T-cell (primary cell): ENCODE data around the gene FIS1. TPM values are rescaled to one million over a fixed set of nuclear protein-coding genes. Genes with fewer than 3 reads are reported as not detected.
A peak's percentile ranks its signal among the peaks of the same experiment; 100 is the strongest.

Experiments
- ATAC-seq, 4 experiments: fragments of 200-7000 bp in 3 of 4; fragments of 150-1000 bp in 1 of 4; cut with Tn5 transposase; replicated peaks in 1 of 4; 1 replicate in 3 of 4; 2 replicates in 1 of 4; pipeline ENCODE4 v1.10.0; 2021; ENCODE audit warnings: moderate library complexity in 3 of 4, mild to moderate bottlenecking in 2 of 4, moderate number of reproducible peaks in 1 of 4
- CTCF ChIA-PET, 2 donors: fragments of 300-600 bp; sonication (Branson Sonifier 250); formaldehyde crosslinking; loops; one replicate each; lab custom pipeline; 2022; ENCODE audit warnings: antibody characterized with exemption in 2 of 2; lab: Charles Lee
- POLR2A ChIA-PET, 2 donors: fragments of 300-600 bp; sonication (Branson Sonifier 250); formaldehyde crosslinking; loops; one replicate each; lab custom pipeline; 2022; ENCODE audit warnings: antibody characterized with exemption in 2 of 2; lab: Charles Lee
- DNase-seq, 35 experiments: peaks; one replicate each; pipeline versions ENCODE4 v3.0.0 to v3.0.0-alpha.2; 2013 to 2023
- H3K27ac ChIP-seq: one replicate; pipeline ENCODE4 v1.5.1; 2013; ENCODE audit warnings: low read length
- H3K27me3 ChIP-seq, 2 experiments: replicated peaks in 1 of 2; 1 replicate in 1 of 2; 2 replicates in 1 of 2; pipeline versions ENCODE4 v1.6.1 to v1.7.0; 2013; ENCODE audit warnings: low read length in 1 of 2, mixed read lengths in 1 of 2; ENCODE audit not compliant: control insufficient read depth in 2 of 2, insufficient read depth in 2 of 2; ENCODE audit errors: extremely low read depth in 1 of 2
- H3K36me3 ChIP-seq, 2 donors: 1 replicate in 1 of 2; 2 replicates in 1 of 2; pipeline versions ENCODE4 v1.6.1 to v1.7.0; 2013; ENCODE audit warnings: low read length in 1 of 2; ENCODE audit not compliant: control insufficient read depth in 2 of 2, insufficient read depth in 1 of 2; ENCODE audit errors: extremely low read depth in 1 of 2
- H3K4me1 ChIP-seq, 2 experiments: 1 replicate in 1 of 2; 2 replicates in 1 of 2; pipeline versions ENCODE4 v1.6.1 to v1.7.0; 2013; ENCODE audit warnings: low read length in 2 of 2, mixed read lengths in 1 of 2; ENCODE audit not compliant: insufficient read depth in 2 of 2, control insufficient read depth in 1 of 2; ENCODE audit errors: extremely low read depth in 1 of 2
- H3K4me3 ChIP-seq, 2 donors: 1 replicate in 1 of 2; 2 replicates in 1 of 2; pipeline versions ENCODE4 v1.5.1 to v1.7.0; 2013; ENCODE audit warnings: mild to moderate bottlenecking in 2 of 2, low read length in 1 of 2, moderate library complexity in 1 of 2; ENCODE audit not compliant: control insufficient read depth in 1 of 2; ENCODE audit errors: extremely low read depth in 1 of 2
- H3K9me3 ChIP-seq: 2 replicates; pipeline ENCODE4 v1.7.0; 2013
- H3K27ac Mint-ChIP-seq, 2 donors: one replicate each; pipeline ENCODE4 v1.8.0; 2020 to 2021; ENCODE audit warnings: mild to moderate bottlenecking in 2 of 2, mixed read lengths in 2 of 2
- H3K27me3 Mint-ChIP-seq, 2 donors: one replicate each; pipeline ENCODE4 v1.8.0; 2021 to 2022; ENCODE audit warnings: mixed read lengths in 2 of 2
- H3K36me3 Mint-ChIP-seq: one replicate; pipeline ENCODE4 v1.8.0; 2021; ENCODE audit warnings: mixed read lengths
- H3K4me1 Mint-ChIP-seq, 3 donors: one replicate each; pipeline ENCODE4 v1.8.0; 2020 to 2022; ENCODE audit warnings: mixed read lengths in 3 of 3, mild to moderate bottlenecking in 1 of 3
- H3K4me3 Mint-ChIP-seq, 3 donors: one replicate each; pipeline ENCODE4 v1.8.0; 2020 to 2022; ENCODE audit warnings: mild to moderate bottlenecking in 3 of 3, mixed read lengths in 3 of 3, moderate library complexity in 3 of 3
- H3K9me3 Mint-ChIP-seq, 3 donors: one replicate each; pipeline ENCODE4 v1.8.0; 2020 to 2022; ENCODE audit warnings: mixed read lengths in 3 of 3
- WGBS: methylation state at CpG from one replicate; pipeline ENCODE4 v1.1.5; 2013; ENCODE audit warnings: missing lambda C conversion rate; ENCODE audit not compliant: insufficient coverage; 5-methylcytosine and 5-hydroxymethylcytosine counted together
- total RNA-seq, 35 experiments: library from RNA in 6 of 35; stranded (reverse) in 6 of 35; fragments of 120-200 nt in 1 of 35; gene quantifications; one replicate each; pipeline versions ENCODE4 v1.2.1 to v1.2.4 and lab custom pipeline; 2013 to 2026

The FIS1 gene
- total RNA-seq, 5 donors from 2014 or later (not counting 1 experiment from before 2014, with no cell fraction given) = 99.3 to 136 (median 125) TPM

DNA sequence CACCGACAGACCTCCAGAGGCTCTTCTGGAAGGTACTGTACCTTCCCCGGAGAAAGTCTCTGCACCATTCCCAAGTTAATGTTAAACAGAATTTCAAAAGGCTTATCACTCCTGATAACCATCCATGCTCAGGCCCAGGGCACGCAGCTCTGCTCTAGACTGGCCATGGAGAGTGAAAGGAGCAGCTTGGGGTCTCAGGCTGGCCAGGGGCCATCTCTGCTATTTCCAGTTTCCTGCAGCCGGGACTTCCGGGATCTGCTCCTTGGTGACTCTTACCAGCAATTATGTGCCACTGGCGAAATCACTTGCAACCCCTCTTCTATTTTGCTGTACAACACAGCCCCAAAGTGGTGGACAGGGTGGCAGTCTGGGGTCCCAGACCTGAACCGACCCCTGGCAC is 13.2 kb downstream of the FIS1 start:
- Mint-ChIP-seq H3K27me3 (no peaks in the 10 kb centered on the region), H3K4me1 (peaks cover 0 to 7% (median 5%) of the 10 kb centered on the region in 3 donors), H3K36me3 (peaks cover 12% of the 10 kb centered on the region), H3K4me3 (no peak overlapping the region), H3K9me3 (no peaks in the 10 kb centered on the region), H3K27ac (no peak overlapping the region)
- DNase-seq = no peak
- CTCF ChIA-PET = no interaction called here
- 100% methylated on average over 5 of the region's 7 CpGs for WGBS
- Histone ChIP-seq H3K4me1 (no peaks in the 10 kb centered on the region), H3K27ac (no peak overlapping the region), H3K36me3 (peaks cover 8 to 19% of the 10 kb centered on the region in 2 donors), H3K27me3 (no peaks in the 10 kb centered on the region), H3K9me3 (no peaks in the 10 kb centered on the region), H3K4me3 (no peak overlapping the region)
- POLR2A ChIA-PET = interaction anchor here in 1 of 2 donors (0.6 kb wide), 1 partner anchor 30 kb away, joined by 4 read pairs; no protein-coding TSS in a partner anchor
- ATAC-seq = no peak

DNA sequence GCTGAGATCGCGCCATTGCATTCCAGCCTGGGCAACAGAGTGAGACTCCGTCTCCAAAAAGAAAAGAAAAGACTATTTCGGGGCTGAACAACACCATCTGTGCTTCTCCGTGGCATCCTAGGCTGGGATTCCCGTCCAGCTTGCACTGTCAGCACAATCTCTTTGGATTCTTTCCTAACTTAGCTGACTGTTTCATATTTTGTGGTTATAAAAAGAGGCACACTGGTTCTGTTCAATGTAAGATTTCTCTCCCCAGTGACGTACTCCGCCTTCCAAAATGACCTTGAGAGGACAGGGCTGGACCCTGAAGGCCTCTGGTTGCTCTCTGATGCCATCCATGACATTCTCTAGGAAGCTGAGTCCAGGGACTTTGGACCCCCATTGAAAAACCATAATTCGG is 18.2 kb downstream of the FIS1 start:
- H3K36me3 ChIP-seq = peaks cover 25 to 42% of the 10 kb centered on the region in 2 donors
- no peaks in the 10 kb centered on the region for H3K27me3 ChIP-seq
- no peak overlapping the region for H3K27ac Mint-ChIP-seq
- H3K4me1 Mint-ChIP-seq = peaks cover 6 to 12% (median 11%) of the 10 kb centered on the region in 3 donors
- H3K27me3 Mint-ChIP-seq = no peaks in the 10 kb centered on the region
- H3K9me3 ChIP-seq = no peaks in the 10 kb centered on the region
- ChIA-PET POLR2A (no interaction called here), CTCF (interaction anchor here in 1 of 2 donors (1.7 kb wide), 1 partner anchor 9 kb away, joined by 5 read pairs; the partner anchor contains the start of gene PLOD3)
- peaks cover 32% of the 10 kb centered on the region for H3K36me3 Mint-ChIP-seq
- DNase-seq = no peak
- no peak overlapping the region for H3K4me3 Mint-ChIP-seq
- no peaks in the 10 kb centered on the region for H3K9me3 Mint-ChIP-seq
- H3K4me3 ChIP-seq = no peak overlapping the region
- H3K4me1 ChIP-seq = peaks cover 0 to 2% of the 10 kb centered on the region in 2 experiments
- no peak overlapping the region for H3K27ac ChIP-seq
- no peak for ATAC-seq
- WGBS = 96% methylated on average over 5 of the region's 9 CpGs

- Histone ChIP-seq H3K4me3 (no peak overlapping the region), H3K27me3 (no peaks in the 10 kb centered on the region), H3K4me1 (peaks cover 0 to 13% of the 10 kb centered on the region in 2 experiments), H3K9me3 (no peaks in the 10 kb centered on the region), H3K36me3 (peaks cover 21 to 45% of the 10 kb centered on the region in 2 donors), H3K27ac (no peak overlapping the region)
- peaks cover 34% of the 10 kb centered on the region for H3K36me3 Mint-ChIP-seq
- CTCF ChIA-PET = interaction anchor here in 1 of 2 donors (1.7 kb wide), 1 partner anchor 8 kb away, joined by 5 read pairs; the partner anchor contains the start of gene PLOD3
- POLR2A ChIA-PET = no interaction called here
- H3K27me3 Mint-ChIP-seq = no peaks in the 10 kb centered on the region
- no peak for DNase-seq
- peaks cover 15 to 17% (median 15%) of the 10 kb centered on the region in 3 donors for H3K4me1 Mint-ChIP-seq
- H3K4me3 Mint-ChIP-seq = no peak overlapping the region
- no peak for ATAC-seq
- no peaks in the 10 kb centered on the region for H3K9me3 Mint-ChIP-seq
- no peak overlapping the region for H3K27ac Mint-ChIP-seq
- 95% methylated on average over 4 of the region's 6 CpGs for WGBS
Measured at GRCh38 chr7:101225650-101226049, 19.2 kb downstream of the FIS1 start.

- Histone ChIP-seq H3K4me3 (no peak overlapping the region), H3K27ac (no peak overlapping the region), H3K36me3 (peaks cover 20 to 42% of the 10 kb centered on the region in 2 donors), H3K9me3 (no peaks in the 10 kb centered on the region), H3K4me1 (peaks cover 4 to 32% of the 10 kb centered on the region in 2 experiments), H3K27me3 (no peaks in the 10 kb centered on the region)
- H3K4me1 Mint-ChIP-seq = peaks cover 29 to 35% (median 34%) of the 10 kb centered on the region in 3 donors
- no peak for DNase-seq
- H3K4me3 Mint-ChIP-seq = no peak overlapping the region
- ATAC-seq = no peak
- H3K27ac Mint-ChIP-seq = no peak overlapping the region
- CTCF ChIA-PET = no interaction called here
- H3K36me3 Mint-ChIP-seq = peaks cover 30% of the 10 kb centered on the region
- H3K27me3 Mint-ChIP-seq = no peaks in the 10 kb centered on the region
- 94% methylated on average over 13 of the region's 15 CpGs for WGBS
- no peaks in the 10 kb centered on the region for H3K9me3 Mint-ChIP-seq
- POLR2A ChIA-PET = no interaction called here
Measured at GRCh38 chr7:101223528-101223927, 21.4 kb downstream of the FIS1 start.

GRCh38 chr7:101222275-101222830 is 22.5 kb downstream of the FIS1 start:
- H3K4me1 ChIP-seq = peaks cover 5 to 40% of the 10 kb centered on the region in 2 experiments
- Mint-ChIP-seq H3K27ac (no peak overlapping the region), H3K4me1 (peaks cover 37 to 43% (median 38%) of the 10 kb centered on the region in 3 donors), H3K9me3 (no peaks in the 10 kb centered on the region), H3K27me3 (no peaks in the 10 kb centered on the region), H3K4me3 (no peak overlapping the region), H3K36me3 (peaks cover 30% of the 10 kb centered on the region)
- H3K36me3 ChIP-seq = peaks cover 20 to 35% of the 10 kb centered on the region in 2 donors
- H3K4me3 ChIP-seq = no peak overlapping the region
- H3K27me3 ChIP-seq = no peaks in the 10 kb centered on the region
- H3K9me3 ChIP-seq = no peaks in the 10 kb centered on the region
- 94% methylated on average over 16 of the region's 27 CpGs for WGBS
- no peak for ATAC-seq
- POLR2A ChIA-PET = no interaction called here
- no peak overlapping the region for H3K27ac ChIP-seq
- CTCF ChIA-PET = no interaction called here
- DNase-seq = no peak

DNA sequence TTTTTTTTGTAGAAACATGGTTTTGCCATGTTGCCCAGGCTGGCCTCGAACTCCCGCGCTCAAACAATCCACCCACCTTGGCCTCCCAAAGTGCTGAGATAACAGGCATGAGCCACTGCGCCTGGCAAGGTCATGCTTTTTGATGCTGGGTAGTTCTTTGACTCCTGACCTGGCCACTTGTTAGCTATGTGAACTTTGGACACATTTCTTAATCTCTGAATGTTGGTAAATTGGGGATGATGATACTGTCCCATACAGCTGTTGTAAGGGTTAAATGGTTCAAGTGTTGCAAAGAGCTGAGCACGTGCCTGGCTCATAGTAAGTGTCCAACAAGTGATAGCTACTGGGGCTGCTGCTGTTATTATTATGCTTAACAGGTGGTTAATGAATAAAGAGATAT is 24.6 kb downstream of the FIS1 start:
- H3K9me3 ChIP-seq = no peaks in the 10 kb centered on the region
- WGBS = 100% methylated on average over 2 of the region's 5 CpGs
- DNase-seq (no peak), ATAC-seq (no peak)
- Mint-ChIP-seq H3K9me3 (no peaks in the 10 kb centered on the region), H3K4me1 (peaks cover 45 to 57% (median 51%) of the 10 kb centered on the region in 3 donors), H3K4me3 (peak overlapping the region in 2 of 3 donors; percentile 17 to 96), H3K36me3 (peaks cover 26% of the 10 kb centered on the region), H3K27me3 (no peaks in the 10 kb centered on the region), H3K27ac (no peak overlapping the region)
- no peaks in the 10 kb centered on the region for H3K27me3 ChIP-seq
- ChIA-PET POLR2A (interaction anchor here in 1 of 2 donors (0.6 kb wide), 1 partner anchor 1177 kb away, joined by 9 read pairs; no protein-coding TSS in a partner anchor), CTCF (interaction anchor here (0.6 to 4.6 kb wide), 5 partner anchors 19 to 739 kb away, joined by 3 to 39 read pairs (median 4); no protein-coding TSS in a partner anchor)
- peaks cover 15 to 30% of the 10 kb centered on the region in 2 donors for H3K36me3 ChIP-seq
- no peak overlapping the region for H3K4me3 ChIP-seq
- peaks cover 7 to 56% of the 10 kb centered on the region in 2 experiments for H3K4me1 ChIP-seq
- H3K27ac ChIP-seq = no peak overlapping the region
